Measurements from ENCODE around the gene WNT9A.
A peak's percentile ranks its signal among the peaks of the same experiment; 100 is the strongest.

WNT9A gene

DNA sequence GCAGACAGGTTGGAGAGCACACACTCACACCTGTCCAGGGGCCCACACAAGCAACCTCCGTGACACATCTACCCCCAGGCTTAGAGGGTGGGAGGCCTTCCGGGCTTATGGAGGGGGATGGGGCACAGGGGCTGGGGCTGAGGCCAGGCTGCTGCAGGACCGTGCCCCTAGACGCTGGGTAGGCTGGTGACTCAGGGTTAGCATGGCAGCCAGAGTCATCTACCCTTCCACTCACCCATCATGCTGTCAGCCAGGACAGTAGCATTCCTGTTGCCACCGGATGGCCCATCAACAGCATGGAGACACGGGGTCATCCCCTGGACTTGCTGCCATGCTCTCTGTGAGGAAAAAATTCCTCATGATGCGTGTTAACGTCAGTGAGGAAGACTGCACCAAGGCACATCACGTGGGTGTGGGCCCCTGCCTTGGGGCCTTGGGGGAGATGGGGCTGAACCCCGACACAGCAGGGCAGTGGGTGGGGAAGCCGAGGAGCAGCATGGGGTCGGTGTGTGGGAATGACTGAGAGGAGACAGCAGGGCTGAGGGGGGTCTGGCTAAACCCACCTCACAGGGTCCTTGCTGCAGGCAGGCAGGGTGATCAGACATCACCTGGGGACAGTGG, 52.8 kb downstream of the WNT9A start:
- peak; percentile 2 for DNase-seq

DNA sequence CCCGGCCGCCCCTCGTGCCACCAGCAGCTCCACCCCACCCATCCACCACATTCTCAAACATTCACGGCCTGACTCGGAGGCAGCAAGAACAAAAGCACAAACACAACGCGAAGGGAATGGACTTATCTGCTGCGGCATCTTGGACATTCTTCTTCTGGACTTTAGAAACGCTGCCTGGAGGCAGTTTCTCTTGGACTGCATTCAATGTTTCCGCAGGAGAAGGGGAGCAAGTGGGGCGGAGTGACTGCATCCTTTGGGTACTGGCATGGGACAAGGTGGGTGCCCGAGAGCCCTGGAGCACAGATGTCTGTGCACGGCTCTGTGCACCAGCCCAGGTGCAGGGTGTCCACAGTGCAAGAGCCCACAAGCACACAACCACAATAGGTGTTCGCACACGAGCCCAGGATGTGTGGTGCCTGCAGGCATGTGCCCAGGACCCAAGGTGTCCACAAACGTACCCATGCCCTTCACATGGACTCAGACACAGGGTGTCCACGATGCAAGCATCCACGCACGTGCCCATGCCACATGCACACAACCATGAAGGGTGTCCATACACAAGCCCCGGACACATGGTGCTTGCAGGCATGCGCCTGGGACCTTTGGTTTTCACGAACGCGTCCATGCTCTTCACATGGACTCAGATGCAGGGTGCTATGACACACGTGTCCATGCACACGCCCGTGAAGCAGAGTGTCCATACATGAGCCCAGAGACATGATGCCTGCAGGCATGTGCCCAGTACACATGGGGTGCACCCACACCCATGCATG, 53.6 kb downstream of the WNT9A start:
- DNase-seq, result no peak

DNA sequence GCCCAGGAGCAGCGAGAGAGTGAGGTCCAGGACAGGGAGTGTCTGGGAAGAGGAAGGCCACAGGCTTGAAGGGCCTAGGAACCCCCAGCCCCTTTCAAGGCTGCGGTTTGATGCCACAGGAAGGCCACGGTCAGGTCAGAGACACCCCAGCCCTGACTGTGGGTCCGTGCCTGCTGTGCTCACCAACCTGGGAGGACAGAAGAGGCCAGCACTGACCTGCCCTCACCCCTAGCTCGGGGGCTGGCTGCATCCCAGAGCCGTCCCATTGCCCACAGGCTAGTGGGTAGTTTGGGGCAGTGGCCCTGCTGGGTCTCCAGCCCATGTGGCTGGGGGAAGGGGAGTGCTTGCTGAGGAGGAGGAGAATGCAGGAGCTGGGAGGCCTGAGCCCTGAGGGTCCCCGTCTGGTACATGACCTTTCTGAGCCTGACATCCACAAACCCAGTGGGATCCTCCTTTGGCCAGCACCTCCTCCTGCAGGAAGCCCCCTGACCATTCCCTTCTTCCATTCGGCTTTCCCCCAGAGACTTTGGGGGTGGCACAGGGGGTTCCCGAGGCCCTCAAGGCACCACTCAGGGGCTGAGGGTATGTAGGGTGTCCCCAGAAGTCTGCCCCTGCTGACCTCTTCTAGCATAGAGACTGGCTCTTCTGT, 54.3 kb downstream of the WNT9A start:
- no peak for DNase-seq

DNA sequence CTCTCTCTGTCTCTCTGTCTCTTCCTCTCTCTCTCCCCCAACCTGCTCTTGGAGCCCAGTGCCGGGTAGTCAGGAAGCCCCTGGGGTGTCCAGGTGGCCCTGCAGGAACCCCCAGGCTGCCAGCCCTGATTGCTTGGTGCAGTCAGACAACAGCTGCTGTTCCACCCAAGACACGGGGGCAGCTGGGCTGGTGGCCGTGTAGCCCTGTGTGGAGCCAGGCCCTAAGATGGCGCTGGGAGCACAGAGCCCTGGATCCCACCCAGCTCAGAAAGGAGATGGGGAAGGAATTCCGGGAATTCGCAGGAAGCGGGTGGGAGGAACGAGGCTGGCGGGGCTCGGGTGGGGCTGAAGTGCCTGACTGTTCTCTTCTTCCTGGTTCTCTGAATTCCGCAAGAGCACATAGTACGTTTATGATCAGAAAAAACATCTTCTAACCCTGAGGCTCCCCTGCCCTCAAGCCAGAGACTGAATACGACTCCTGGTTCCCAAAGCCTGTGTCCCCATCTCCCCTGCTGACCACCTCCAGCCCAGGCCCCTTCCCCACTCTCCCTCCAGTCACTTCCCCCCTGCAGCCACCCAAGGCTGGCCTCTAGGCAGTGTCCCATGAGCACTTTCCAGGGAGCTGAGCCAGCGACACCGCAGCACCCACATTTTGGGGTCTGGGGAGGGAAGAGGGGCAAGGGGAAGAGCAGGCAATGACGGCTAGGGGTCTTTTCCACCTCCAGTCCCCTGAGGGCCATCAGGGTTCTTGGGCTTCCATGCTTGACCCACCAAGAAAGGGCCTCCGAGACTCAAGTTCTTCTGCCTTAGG, 55.0 kb downstream of the WNT9A start:
- no peak for DNase-seq

DNA sequence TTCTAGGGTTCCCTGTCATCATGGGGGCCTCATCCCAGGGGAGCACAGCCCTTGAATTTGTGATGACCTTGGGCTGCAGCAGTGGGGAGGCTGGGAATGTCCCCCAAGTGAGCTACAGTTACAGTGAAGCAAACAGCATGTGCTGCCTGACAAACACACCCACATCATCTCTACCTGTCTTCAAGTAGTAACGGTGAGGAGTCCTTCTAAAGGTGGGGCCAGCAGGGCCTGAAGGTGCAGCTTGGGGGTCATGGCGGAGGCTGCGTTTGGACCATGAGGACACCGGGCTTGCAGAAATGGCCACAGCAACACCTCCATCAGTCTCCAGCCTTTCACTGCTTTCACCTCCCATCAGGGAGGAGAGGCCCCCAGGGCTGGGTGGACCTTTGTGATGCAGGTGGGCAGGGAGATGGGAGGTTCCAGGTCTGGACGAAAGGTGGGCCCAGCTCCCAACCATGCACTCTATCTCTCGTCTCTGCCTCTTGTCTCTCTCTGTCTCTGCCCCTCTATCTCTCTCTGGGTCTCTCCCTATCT, 55.7 kb downstream of the WNT9A start:
- no peak for DNase-seq

DNA sequence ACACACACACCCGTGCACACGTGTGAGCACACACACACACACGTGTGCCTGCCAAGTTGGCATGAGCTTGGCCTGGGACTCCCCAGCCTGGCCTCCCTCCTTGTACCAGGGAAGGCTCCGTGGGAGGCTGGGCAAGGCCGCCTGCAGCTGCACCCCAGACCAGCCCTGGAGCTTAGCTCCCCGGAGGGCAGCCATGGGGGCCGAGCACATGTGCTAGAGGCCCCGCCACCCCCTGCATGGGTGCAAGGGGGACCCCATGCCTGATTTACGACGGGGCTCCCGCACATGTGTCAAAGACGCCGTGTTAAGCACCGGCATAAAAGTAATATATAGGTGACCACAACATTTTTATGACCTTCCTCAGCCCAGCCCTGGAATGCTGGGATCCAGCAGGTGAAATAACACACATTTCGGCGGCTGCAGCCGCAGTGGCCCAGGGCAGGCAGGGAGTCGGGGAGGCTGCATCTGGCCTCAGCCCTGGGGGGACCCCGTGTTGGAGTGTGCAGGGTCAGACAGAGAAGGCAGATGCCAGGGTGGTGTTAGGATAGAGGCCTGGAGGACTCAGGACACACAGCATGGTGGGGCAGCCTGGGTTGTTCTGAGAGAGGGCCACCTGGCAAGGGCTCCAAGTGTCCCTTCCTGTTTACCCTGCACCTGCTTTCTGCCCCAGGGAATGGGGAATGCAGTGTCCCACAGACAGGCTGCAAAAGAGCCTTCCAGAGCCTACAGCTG, 56.3 kb downstream of the WNT9A start:
- no peak for DNase-seq

DNA sequence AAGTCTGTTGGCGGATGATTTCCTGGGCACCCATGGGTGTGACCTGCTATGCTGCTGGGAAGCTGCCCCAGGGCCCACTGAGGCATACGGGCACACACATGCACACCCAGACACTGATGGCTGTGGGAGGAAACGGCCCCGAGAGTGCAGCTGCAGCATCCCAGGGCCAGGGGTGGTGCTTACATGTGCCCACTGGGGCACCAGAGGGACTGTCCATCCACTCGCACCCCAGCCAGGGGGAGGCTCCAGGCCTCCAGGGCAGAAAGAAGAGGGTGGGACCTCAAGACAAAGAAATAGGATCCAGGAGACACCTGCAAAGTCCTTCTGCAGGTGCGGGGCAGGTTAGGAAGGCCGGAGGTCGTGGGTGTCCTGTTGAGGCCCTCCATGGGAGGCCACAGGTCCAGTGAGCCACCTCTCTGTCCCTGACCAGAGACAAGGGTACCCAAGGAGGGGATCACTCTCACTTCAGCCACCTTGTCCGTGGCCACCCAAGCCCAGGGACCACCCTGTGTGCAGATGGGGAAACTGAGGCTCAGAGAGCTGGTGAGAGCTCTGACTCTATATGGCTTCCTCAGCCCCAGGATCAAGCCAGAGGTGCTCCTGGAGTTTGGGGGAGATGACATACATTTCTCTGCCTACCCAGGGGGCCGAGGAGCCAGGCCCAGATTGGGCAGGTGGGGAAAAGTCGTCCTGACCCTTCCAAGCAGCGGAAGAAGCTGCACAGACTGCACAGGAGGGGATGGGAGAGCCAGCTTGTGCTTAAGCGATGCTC, 57.1 kb downstream of the WNT9A start:
- peak; percentile 3 for DNase-seq

DNA sequence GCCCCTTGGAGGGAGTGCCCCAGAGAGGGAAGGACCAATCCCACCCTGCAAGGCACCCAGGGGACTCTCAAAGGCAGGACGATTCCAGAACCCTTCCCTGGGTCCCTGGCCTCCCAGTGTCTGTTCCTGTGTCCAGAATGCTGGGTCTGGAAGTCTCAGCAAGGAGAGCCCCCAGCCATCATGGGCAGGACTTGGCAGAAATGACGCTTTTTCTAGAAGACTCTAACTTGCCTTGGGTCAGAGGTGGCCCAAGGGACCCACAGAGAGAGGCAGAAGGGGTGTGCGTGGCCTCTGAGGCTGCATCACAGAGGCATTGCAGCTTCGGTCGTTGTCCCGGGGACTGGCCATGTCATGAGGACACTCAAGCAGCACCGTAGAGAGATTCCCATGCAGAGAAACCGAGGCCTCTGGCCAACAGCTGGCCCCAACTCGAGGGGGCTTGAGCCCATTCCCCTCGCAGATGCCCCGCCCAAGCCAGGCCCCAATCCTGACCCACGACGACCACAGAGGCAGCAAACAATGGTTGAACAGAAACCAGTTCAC, 57.8 kb downstream of the WNT9A start:
- no peak for DNase-seq

DNA sequence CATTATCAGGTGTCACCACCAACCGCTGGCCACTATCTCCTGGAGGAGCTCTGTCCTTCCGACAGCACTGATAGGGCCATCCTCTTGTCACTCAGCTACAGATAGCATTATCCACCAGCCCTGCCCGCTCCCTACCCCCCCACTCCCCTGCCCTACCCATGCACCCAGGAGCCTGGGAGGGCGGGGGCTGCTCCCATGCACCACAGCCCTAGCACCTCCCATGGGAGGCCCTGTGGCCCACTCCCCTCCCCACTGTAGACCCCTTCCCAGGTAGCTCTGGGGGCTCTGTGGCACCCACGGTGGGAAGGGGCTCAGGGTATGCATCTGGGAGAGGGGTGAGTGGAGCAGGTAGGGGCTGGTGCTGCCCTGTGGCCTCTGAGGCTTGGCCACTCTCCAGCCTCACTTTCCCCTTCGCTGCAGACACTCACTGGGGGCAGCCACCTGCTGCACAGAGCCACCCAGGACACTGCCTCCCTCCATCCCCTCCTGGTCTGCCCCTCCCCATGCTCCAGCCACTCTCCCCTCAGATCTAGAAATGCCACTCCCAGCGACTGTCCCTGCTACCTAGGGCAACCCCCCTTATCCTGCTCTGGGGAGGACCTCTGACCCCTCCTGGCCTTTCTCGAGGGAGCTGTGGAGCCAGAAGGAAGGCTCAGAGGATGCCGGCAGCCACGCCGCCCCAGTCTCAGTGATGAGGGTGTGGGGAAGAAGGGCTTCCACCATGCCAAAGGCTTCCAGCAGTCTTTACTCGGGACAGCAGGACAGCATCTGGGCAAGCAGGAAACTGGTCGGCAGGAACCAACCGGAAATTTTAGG, 58.5 kb downstream of the WNT9A start:
- no peak for DNase-seq

DNA sequence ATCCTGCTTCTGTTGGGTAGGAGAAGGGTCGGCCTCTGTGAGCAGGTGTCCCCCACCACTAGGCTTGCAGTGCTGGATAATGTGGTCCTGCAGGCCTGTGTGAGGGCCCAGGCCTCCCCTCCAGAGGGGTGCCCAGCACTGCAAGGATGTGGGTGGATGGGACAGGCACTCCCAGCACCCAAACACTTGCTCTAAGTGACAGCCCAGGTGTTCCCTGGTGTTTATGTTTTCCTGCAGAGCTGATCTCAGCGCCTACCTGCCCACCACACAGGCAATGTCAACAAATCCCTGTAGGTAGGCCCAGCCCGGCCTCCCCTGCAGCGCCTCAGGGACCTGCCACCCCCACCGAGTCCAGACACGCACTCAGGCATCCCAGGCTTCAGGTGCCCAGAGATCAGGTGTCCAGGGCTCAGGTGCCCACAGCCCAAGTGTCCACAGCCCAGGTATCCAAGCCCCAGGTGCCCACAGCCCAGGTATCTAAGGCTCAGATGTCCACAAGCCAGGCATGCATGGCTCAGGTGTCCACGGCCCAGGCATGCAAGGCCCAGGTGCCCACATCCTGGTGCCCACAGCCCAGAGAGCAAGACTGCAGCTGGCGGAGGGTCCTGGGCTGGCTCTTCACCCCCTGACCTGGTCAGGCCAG, 59.2 kb downstream of the WNT9A start:
- DNase-seq, result no peak

DNA sequence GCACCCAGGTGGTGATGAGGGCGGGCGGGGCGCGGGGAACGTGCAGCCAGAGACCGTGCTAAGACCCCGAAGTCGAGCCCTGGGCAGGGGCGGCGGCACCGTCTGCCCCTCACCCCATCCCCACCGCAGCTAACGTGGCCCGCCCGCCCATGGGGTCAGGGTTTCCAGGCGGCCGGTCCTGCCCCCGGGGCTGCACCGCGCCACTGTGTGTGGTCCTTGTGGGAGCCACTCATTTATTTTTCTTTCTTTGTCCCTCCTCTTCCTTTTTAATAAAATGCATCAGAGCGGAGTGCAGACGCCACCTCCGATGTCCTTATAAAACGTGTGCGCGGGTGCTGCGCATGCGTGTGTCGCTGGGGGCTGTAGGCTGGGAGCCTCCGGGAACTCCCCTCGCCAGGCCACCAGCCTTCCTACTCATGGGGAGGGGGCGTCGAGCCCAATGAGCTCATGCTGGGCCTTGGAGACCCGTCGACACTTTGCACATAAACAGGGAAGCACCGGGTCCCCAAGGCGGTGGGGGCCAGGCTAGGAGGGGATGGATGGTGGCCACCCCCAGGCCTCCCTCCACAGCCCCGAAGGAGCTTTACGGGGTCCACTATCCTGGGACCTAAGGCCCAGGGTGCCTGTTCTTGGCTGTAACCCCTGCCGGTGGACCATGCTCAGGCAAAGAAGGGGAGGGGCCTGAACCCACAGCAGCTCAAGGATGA, 59.9 kb downstream of the WNT9A start:
- DNase-seq, result no peak

DNA sequence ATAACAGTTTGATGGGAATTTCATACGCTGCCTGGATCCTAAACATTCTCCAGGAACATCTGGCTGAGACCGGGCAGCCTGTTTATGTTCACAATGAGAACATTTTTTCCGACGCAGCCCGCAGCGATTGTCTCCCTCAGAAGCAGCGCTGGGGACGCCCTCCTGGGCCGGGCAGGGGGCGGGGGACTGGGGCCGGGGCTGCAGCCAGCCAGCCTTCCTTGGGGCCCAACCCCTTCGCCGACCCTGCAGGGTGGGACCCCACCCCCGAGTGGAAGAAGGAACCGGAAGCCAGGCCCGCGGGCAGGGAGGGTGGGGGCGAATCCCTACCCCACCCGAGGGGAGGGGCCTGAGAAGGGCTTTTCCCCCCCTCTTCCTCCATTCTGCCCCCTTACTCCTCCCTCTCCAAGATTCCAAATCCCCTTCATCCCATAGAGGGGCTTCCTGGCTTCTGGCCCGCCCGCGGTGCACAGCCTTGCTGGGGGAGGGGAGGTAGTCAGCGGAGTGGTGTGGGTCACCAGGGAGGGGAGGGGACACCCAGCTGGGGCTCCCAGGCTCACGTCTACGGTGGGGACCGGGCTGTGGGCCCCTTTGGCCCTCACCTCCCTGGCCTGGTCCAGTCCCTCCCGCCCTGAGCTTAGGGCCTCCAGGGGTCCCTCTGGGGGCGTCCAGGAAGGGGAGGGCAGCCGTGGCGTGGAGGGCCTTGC, 60.6 kb downstream of the WNT9A start:
- no peak for DNase-seq

DNA sequence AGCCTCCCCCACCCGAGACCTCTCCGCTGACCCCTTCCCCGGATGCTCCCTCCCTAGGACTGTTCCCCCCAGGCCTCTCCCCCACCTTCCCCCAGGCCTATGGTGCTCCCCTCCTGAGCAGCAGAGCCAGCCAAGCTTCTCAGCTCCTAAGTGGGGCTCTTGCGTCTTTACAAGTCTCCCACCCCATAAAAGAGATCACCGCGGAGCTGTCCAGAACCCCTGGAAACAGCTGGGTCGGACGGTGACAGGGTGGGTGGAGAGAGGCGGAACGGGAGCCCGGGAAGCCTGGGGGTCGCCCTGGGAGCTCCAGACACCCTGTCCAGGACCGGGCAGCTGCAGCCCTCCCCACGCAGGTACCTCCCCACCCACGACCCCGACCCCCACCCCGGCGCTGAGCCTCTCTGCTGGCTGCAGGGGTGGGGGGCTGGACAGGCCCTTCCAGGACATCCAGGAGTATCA, 61.2 kb downstream of the WNT9A start:
- no peak for DNase-seq

DNA sequence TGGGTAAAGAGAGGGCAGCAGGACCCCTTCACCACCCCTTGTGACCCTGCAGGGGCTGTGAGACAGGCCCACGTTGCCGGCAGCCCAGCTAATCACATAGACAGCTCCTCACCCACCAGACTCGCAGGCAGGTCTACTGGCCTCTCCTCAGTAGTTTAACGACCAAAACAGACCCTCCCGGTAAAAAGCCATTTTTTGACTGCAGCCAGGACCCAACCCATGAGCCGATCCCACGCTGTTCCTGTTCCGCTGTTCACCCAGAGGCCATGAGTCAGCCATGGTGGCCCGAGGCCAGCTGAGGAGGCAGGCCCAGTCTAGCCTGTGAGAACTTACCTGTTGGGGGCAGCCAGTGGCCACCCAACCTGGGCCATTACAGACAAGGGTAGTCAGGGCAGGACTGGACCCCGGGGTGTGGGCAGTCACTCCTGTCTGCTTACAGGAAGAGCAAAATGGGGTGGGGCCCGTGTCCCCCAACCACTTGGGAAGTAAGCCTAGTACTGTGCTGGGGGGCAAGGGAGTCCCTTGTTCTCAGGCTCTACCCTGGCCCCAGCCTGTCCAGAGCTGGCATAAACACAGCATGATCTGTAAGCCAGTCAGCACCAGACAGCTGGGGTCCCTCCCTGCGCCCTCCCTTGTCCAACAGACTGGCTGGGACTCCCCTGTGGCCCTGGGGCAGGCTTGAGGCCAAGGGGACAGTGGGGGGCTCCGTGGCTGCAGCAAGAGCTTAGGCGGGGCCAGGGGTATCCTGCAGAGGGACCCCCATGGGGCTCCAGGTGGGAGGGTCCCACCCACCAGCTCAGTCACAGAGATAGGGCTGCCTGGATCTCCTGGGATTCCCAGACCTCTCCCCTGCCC, 61.9 kb downstream of the WNT9A start:
- no peak for DNase-seq

DNA sequence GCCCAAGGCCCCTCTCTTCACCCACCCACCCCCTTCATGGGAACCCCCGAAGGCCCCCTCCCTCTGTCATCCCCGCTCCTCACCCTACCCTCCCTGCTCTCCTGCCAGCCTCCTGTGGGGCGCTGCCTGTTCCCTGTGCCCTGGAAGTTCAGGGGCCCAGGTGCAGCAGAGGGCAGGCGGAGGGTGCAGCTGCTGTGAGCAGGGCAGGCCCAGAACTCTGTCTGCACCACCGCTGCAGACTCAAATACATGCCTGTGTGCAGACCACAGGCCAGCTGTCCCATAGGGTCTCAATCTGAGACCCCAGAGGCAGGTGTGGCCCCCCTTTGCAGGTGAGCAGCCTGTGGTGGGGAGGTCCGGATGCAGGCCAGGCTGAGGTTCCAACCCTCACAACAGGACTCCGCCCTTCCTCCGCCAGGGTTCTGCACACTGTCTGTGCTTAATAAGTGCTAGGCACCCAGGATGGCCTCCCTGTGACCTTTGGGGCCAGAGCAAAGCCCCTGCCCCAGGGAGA, 62.5 kb downstream of the WNT9A start:
- peak; percentile 54 for DNase-seq

DNA sequence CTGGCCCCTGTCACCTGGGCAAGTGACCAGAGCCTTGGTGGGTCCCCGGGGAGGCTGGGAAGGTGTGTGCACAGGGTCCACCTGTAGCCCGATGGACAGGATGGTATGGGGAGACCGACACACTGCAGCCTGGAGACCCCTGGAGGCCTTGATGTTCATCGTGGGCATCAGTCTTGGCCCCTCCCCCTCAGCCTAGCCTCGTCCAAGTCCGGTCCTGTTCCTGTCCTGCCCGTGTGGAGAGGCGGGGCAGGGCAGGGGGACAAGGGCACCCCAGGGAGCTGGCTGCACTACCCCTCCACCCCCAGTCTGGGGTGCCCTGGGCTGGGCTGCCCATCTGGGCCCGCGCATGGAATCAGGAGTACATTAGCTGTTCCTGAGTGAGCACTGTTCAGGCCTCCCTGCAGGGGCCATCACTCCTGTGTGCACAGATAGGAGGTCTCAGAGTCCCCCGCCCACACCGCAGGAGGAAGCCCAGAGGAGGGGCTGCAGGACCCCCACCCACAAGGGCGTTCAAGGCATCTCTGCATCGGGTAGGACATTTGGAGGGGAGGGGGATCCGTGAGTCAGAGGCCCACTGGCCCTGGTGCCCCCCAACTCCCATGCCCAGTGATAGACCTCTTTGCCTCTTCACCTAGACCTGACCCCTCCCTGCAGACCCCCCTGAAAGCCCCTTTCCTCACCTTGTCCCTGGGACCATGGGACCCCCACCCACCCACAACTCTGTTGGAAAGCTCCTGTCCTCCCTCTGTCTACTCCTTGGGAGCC, 63.2 kb downstream of the WNT9A start:
- DNase-seq, result no peak

All from activated gamma-delta T cell treated with Interleukin-2 at 50 U/mL for 16 hours (primary cell).